H1 (cell line): ENCODE data around the gene RHOV. TPM values are rescaled to one million over a fixed set of nuclear protein-coding genes. Genes with fewer than 3 reads are reported as not detected.

ENCODE experiments used
- CTCF ChIA-PET: fragments of 300-600 bp; sonication (Branson Sonifier 250); formaldehyde crosslinking; loops from one replicate; lab custom pipeline; 2021; ENCODE audit not compliant: partially characterized antibody; lab: Charles Lee
- POLR2A ChIA-PET: fragments of 300-600 bp; sonication (Branson Sonifier 250); formaldehyde crosslinking; loops from one replicate; lab custom pipeline; 2021; ENCODE audit warnings: inconsistent platforms; ENCODE audit not compliant: partially characterized antibody; lab: Charles Lee
- DNase-seq, 2 experiments: peaks; one replicate each; pipeline versions ENCODE4 v3.0.0 to v3.0.0-alpha.2; 2010 to 2022; ENCODE audit warnings: low spot score in 2 of 2, low read depth in 1 of 2, mixed read lengths in 1 of 2
- FAIRE-seq: peaks from 2 replicates; lab custom pipeline; 2011; peaks lifted over from hg19 to GRCh38; lab: Jason Lieb, UNC
- H2AFZ ChIP-seq: 2 replicates; pipeline ENCODE4 v1.8.1; 2012; ENCODE audit warnings: low read length, inconsistent platforms
- H2AK5ac ChIP-seq: 2 replicates; pipeline ENCODE4 v1.6.1; 2013; ENCODE audit warnings: low read depth, low read length
- H2BK120ac ChIP-seq: replicated peaks from 2 replicates; pipeline ENCODE3; 2013; ENCODE audit warnings: low read depth, low read length, inconsistent platforms
- H2BK12ac ChIP-seq: 2 replicates; pipeline ENCODE4 v1.6.1; 2013; ENCODE audit warnings: low read depth, low read length
- H2BK15ac ChIP-seq: 2 replicates; pipeline ENCODE4 v1.6.1; 2013; ENCODE audit warnings: low read length
- H2BK20ac ChIP-seq: 2 replicates; pipeline ENCODE4 v1.6.1; 2013; ENCODE audit warnings: low read length
- H2BK5ac ChIP-seq: 2 replicates; pipeline ENCODE4 v1.6.1; 2013; ENCODE audit warnings: low read depth, low read length
- H3K14ac ChIP-seq: 2 replicates; pipeline ENCODE4 v1.6.1; 2013; ENCODE audit warnings: inconsistent platforms; ENCODE audit not compliant: insufficient read length
- H3K18ac ChIP-seq: 2 replicates; pipeline ENCODE4 v1.6.1; 2013; ENCODE audit warnings: low read length; ENCODE audit errors: extremely low read depth
- H3K23ac ChIP-seq: 2 replicates; pipeline ENCODE4 v1.6.1; 2013; ENCODE audit warnings: inconsistent platforms; ENCODE audit not compliant: insufficient read length
- H3K23me2 ChIP-seq: 2 replicates; pipeline ENCODE4 v1.6.1; 2013; ENCODE audit warnings: low read depth, low read length
- H3K27ac ChIP-seq: 2 replicates; pipeline ENCODE4 v1.6.1; 2011; ENCODE audit warnings: low read depth, low read length, inconsistent platforms
- H3K27me3 ChIP-seq, 4 experiments: replicated peaks in 1 of 4; 1 replicate in 1 of 4; 2 replicates in 3 of 4; pipeline versions ENCODE4 v1.6.1 to v1.8.1; 2011 to 2013; ENCODE audit warnings: low read length in 3 of 4, mild to moderate bottlenecking in 3 of 4, inconsistent platforms in 2 of 4, mixed read lengths in 2 of 4, moderate library complexity in 1 of 4; ENCODE audit not compliant: control insufficient read depth in 3 of 4, insufficient read depth in 3 of 4; ENCODE audit errors: extremely low read depth in 1 of 4
- H3K36me3 ChIP-seq, 4 experiments: 2 replicates each; pipeline versions ENCODE4 v1.6.1 to v1.8.1; 2011 to 2013; ENCODE audit warnings: mild to moderate bottlenecking in 4 of 4, low read length in 3 of 4, moderate library complexity in 2 of 4, control low read depth in 1 of 4, inconsistent platforms in 1 of 4; ENCODE audit not compliant: insufficient read depth in 4 of 4, control insufficient read depth in 2 of 4
- H3K4ac ChIP-seq: replicated peaks from 2 replicates; pipeline ENCODE3; 2013; ENCODE audit warnings: low read length, low read depth, mixed read lengths, inconsistent platforms; ENCODE audit not compliant: insufficient read length
- H3K4me1 ChIP-seq, 4 experiments: replicated peaks in 1 of 4; 1 replicate in 1 of 4; 2 replicates in 3 of 4; pipeline versions ENCODE4 v1.6.1 to v1.8.1; 2011 to 2013; ENCODE audit warnings: low read length in 3 of 4, inconsistent platforms in 2 of 4, mixed read lengths in 1 of 4; ENCODE audit not compliant: insufficient read depth in 4 of 4, control insufficient read depth in 3 of 4
- H3K4me2 ChIP-seq, 2 experiments: 2 replicates each; pipeline versions ENCODE4 v1.6.1 to v1.8.1; 2011 to 2013; ENCODE audit warnings: low read depth in 2 of 2, low read length in 2 of 2, control low read depth in 1 of 2, inconsistent platforms in 1 of 2, mild to moderate bottlenecking in 1 of 2; ENCODE audit not compliant: insufficient read depth in 1 of 2
- H3K4me3 ChIP-seq, 4 experiments: fragments of 200-600, 300-600 bp in 1 of 4; sonication (generic), shearing (Covaris generic), sonication (Bioruptor Twin) in 1 of 4; 2 replicates each; pipeline versions ENCODE4 v1.5.1 to v1.8.1; 2011 to 2016; ENCODE audit warnings: low read length in 4 of 4, low read depth in 3 of 4, control low read depth in 2 of 4, inconsistent platforms in 2 of 4, mild to moderate bottlenecking in 2 of 4, mixed read lengths in 1 of 4, moderate library complexity in 1 of 4; ENCODE audit not compliant: insufficient read depth in 2 of 4; ENCODE audit errors: extremely low read depth in 1 of 4
- H3K56ac ChIP-seq: replicated peaks from 2 replicates; pipeline ENCODE3; 2013; ENCODE audit warnings: low read depth, mild to moderate bottlenecking, mixed read lengths, low read length, inconsistent platforms; ENCODE audit not compliant: insufficient read length
- H3K79me1 ChIP-seq: 2 replicates; pipeline ENCODE4 v1.6.1; 2013; ENCODE audit warnings: low read depth, low read length, control low read depth
- H3K79me2 ChIP-seq, 2 experiments: 2 replicates each; pipeline versions ENCODE4 v1.6.1 to v1.8.1; 2012 to 2013; ENCODE audit warnings: low read length in 2 of 2, mild to moderate bottlenecking in 2 of 2, inconsistent platforms in 1 of 2; ENCODE audit not compliant: insufficient read depth in 2 of 2, control insufficient read depth in 1 of 2
- H3K9ac ChIP-seq, 4 experiments: replicated peaks in 1 of 4; 1 replicate in 1 of 4; 2 replicates in 3 of 4; pipeline versions ENCODE4 v1.6.1 to v1.8.1; 2011 to 2013; ENCODE audit warnings: low read depth in 3 of 4, low read length in 3 of 4, control low read depth in 2 of 4, mild to moderate bottlenecking in 2 of 4, moderate library complexity in 2 of 4, inconsistent platforms in 1 of 4; ENCODE audit errors: extremely low read depth in 1 of 4
- H3K9me3 ChIP-seq, 2 experiments: 2 replicates each; pipeline versions ENCODE4 v1.6.1 to v1.8.1; 2012 to 2013; ENCODE audit warnings: mild to moderate bottlenecking in 2 of 2, moderate library complexity in 2 of 2, control low read depth in 1 of 2, inconsistent platforms in 1 of 2, low read depth in 1 of 2, low read length in 1 of 2, mixed read lengths in 1 of 2; ENCODE audit not compliant: insufficient read depth in 2 of 2
- H4K20me1 ChIP-seq, 2 experiments: replicated peaks in 1 of 2; 2 replicates each; pipeline versions ENCODE3 to v1.8.1; 2011 to 2013; ENCODE audit warnings: inconsistent platforms in 2 of 2, low read length in 2 of 2, mild to moderate bottlenecking in 1 of 2; ENCODE audit not compliant: insufficient read depth in 2 of 2, control insufficient read depth in 1 of 2
- H4K5ac ChIP-seq: 2 replicates; pipeline ENCODE4 v1.6.1; 2013; ENCODE audit warnings: low read length, low read depth, mixed read lengths, inconsistent platforms; ENCODE audit not compliant: insufficient read length
- H4K8ac ChIP-seq: 2 replicates; pipeline ENCODE4 v1.8.0; 2013; ENCODE audit warnings: mild to moderate bottlenecking, moderate library complexity, low read length, inconsistent platforms; ENCODE audit not compliant: insufficient read depth; ENCODE audit errors: extremely low read depth
- H4K91ac ChIP-seq: replicated peaks from 2 replicates; pipeline ENCODE3; 2013; ENCODE audit warnings: low read length, mixed read lengths, inconsistent platforms; ENCODE audit not compliant: insufficient read length
- BCL11A ChIP-seq, 2 experiments: IDR thresholded peaks; one replicate each; pipeline ENCODE4 v1.6.1; 2011; ENCODE audit warnings: low read depth in 2 of 2, low read length in 2 of 2, mild to moderate bottlenecking in 2 of 2
- CBX8 ChIP-seq: fragments of 300-800, 300-1000 bp; sonication (generic); IDR thresholded peaks from 2 replicates; pipeline ENCODE4 v1.7.1; 2016; ENCODE audit warnings: low read depth, low read length, borderline replicate concordance
- EGR1 ChIP-seq: IDR thresholded peaks from 2 replicates; pipeline ENCODE4 v1.6.1; 2011; ENCODE audit warnings: low read depth, low read length, borderline replicate concordance
- KDM1A ChIP-seq: fragments of 200-600, 300-600 bp; sonication (generic); IDR thresholded peaks from 2 replicates; pipeline ENCODE4 v1.7.1; 2016; ENCODE audit warnings: mild to moderate bottlenecking, low read length, borderline replicate concordance
- MAX ChIP-seq: IDR thresholded peaks from 2 replicates; pipeline ENCODE4 v1.6.1; 2012; ENCODE audit warnings: inconsistent platforms
- RAD21 ChIP-seq, 2 experiments: IDR thresholded peaks in 1 of 2; conservative IDR thresholded peaks in 1 of 2; 2 replicates each; pipeline ENCODE4 v1.6.1; 2011; ENCODE audit warnings: low read depth in 2 of 2, low read length in 2 of 2, improper control_type of control experiment in 1 of 2, inconsistent platforms in 1 of 2, mild to moderate bottlenecking in 1 of 2, moderate library complexity in 1 of 2
- SRF ChIP-seq: IDR thresholded peaks from 2 replicates; pipeline ENCODE4 v1.6.1; 2011; ENCODE audit warnings: mild to moderate bottlenecking, low read depth, low read length, moderate library complexity
- TBP ChIP-seq: IDR thresholded peaks from 2 replicates; pipeline ENCODE4 v1.6.1; 2011; ENCODE audit warnings: low read depth, low read length, improper control_type of control experiment
- YY1 ChIP-seq: IDR thresholded peaks from 2 replicates; pipeline ENCODE4 v1.6.1; 2011; ENCODE audit warnings: low read depth, mild to moderate bottlenecking, low read length
- ZNF274 ChIP-seq: IDR thresholded peaks from 2 replicates; pipeline ENCODE4 v1.7.0; 2012; ENCODE audit warnings: low read length, borderline replicate concordance; ENCODE audit errors: extremely low read depth
- WGBS, 2 experiments: shearing (Covaris generic) in 1 of 2; methylation state at CpG; one replicate each; pipeline versions ENCODE4 v1.1.6 to v1.1.7; 2013 to 2015; ENCODE audit warnings: low lambda C conversion rate in 2 of 2, mixed read lengths in 2 of 2, inconsistent platforms in 1 of 2, low coverage in 1 of 2, missing lambda C conversion rate in 1 of 2; ENCODE audit not compliant: insufficient replicate concordance in 2 of 2, insufficient coverage in 1 of 2, insufficient read length in 1 of 2; ENCODE audit errors: extremely low coverage in 1 of 2, missing lambda C conversion rate in 1 of 2; 5-methylcytosine and 5-hydroxymethylcytosine counted together
- polyA plus RNA-seq, 7 experiments: library from polyadenylated mRNA; depleted of rRNA in 3 of 7; stranded (reverse) in 5 of 7; unstranded in 2 of 7; fragments of >200 nt in 5 of 7; fragments of 200-250 nt in 2 of 7; gene quantifications; 1 replicate in 5 of 7; 2 replicates in 1 of 7; 4 replicates in 1 of 7; pipeline versions ENCODE4 v1.2.1 to v1.2.3, GENCODE V29; 2011 to 2013; ENCODE audit warnings: missing spikeins in 2 of 7, mixed read lengths in 2 of 7
- total RNA-seq: library from RNA; stranded (reverse); fragmentation: NEBNext Ultra II Directional; extraction: Animal tissue kit (Norgen Biotek cat#: 25700); gene quantifications from 2 replicates; pipeline ENCODE4 v1.2.1, GENCODE V29; 2021
- TF ChIP-seq, protein P1 (sequence below): IDR thresholded peaks from 2 replicates; pipeline ENCODE4 v1.6.1; 2012; ENCODE audit warnings: low read length, inconsistent platforms

Gene RHOV
- total and polyA plus RNA-seq, 2 of the 8 experiments (the other 6 are each of a cell fraction or from before 2014, with no cell fraction given), result 1.5 to 2.7 TPM

DNA sequence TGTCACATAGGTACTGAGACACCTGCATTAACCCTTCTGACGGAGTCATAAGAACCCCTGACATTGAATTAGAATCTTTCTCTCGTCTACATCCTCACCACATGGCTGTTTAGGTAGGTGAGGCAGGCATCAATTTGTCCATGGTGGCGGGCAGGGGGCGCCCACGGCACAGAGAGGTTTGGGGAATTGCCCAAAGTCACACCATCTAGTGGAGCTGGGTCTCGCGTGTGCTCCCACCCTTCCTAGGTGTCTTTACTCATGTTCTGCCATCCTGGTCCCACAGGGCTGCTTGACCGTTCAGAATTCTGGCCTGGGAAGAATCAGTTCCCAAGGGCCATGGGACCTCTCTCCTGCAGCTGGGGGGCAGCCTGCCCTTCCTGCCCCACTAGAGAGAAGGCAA lies 40.5 kb upstream of the RHOV start:
- Histone ChIP-seq H3K56ac (no peak overlapping the region), H3K23ac (no peak overlapping the region), H3K79me2 (no peaks in the 10 kb centered on the region), H3K27ac (no peak overlapping the region), H2BK20ac (no peak overlapping the region), H3K18ac (no peak overlapping the region), H3K9ac (no peak overlapping the region), H4K8ac (no peak overlapping the region), H4K5ac (no peak overlapping the region), H4K91ac (no peak overlapping the region), H3K36me3 (no peaks in the 10 kb centered on the region), H4K20me1 (no peaks in the 10 kb centered on the region), H3K4me3 (no peak overlapping the region), H3K79me1 (no peaks in the 10 kb centered on the region), H2BK5ac (0 out of 2 replicates have a peak overlapping the region, but pooled peaks have one; percentile 35), H3K9me3 (no peaks in the 10 kb centered on the region), H3K23me2 (peaks cover 4% of the 10 kb centered on the region; the same call in 1 of the 2 replicates), H3K14ac (no peak overlapping the region), H2BK15ac (no peak overlapping the region), H2AFZ (no peak overlapping the region), H2BK12ac (peak overlapping the region; percentile 96), H3K4me2 (no peak overlapping the region), H3K27me3 (peaks cover 0 to 16% (median 1%) of the 10 kb centered on the region in 4 experiments; a peak in 4 of 7 replicates), H3K4ac (peak overlapping the region; percentile 61), H2AK5ac (no peak overlapping the region; the same call in 1 of the 2 replicates), H3K4me1 (peaks cover 0 to 34% (median 11%) of the 10 kb centered on the region in 4 experiments; a peak in 4 of 7 replicates), H2BK120ac (no peak overlapping the region)
- CTCF ChIA-PET, result interaction anchor here (0.6 to 24.4 kb wide), 14 partner anchors 11 to 113 kb away, joined by 3 to 619 read pairs (median 4); partner anchors contain the start of genes CHAC1, DLL4 and VPS18
- DNase-seq, result no peak
- peak; percentile 50 for FAIRE-seq
- 64% methylated on average over 8 of the region's 8 CpGs; no CpG with 5 or more reads in 1 of the 2 experiments for WGBS, 2 experiments
- POLR2A ChIA-PET, result interaction anchor here (0.6 to 43.8 kb wide), 6 partner anchors 9 to 108 kb away, joined by 3 to 1505 read pairs (median 10); partner anchors contain the start of genes CHAC1 and DLL4
- TF ChIP-seq ZNF274, result no peak
- TF ChIP-seq BCL11A (IDR thresholded peaks at IDR 0.05; ENCODE audit: low read depth in 2 of 2, low read length in 2 of 2), result no peak
- no peak for TF ChIP-seq SRF
- TF ChIP-seq EGR1, result no peak
- TF ChIP-seq KDM1A, result no peak
- TF ChIP-seq, protein P1, sequence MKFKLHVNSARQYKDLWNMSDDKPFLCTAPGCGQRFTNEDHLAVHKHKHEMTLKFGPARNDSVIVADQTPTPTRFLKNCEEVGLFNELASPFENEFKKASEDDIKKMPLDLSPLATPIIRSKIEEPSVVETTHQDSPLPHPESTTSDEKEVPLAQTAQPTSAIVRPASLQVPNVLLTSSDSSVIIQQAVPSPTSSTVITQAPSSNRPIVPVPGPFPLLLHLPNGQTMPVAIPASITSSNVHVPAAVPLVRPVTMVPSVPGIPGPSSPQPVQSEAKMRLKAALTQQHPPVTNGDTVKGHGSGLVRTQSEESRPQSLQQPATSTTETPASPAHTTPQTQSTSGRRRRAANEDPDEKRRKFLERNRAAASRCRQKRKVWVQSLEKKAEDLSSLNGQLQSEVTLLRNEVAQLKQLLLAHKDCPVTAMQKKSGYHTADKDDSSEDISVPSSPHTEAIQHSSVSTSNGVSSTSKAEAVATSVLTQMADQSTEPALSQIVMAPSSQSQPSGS, result no peak
- no peak for TF ChIP-seq CBX8
- peak; percentile 63 to 66 for TF ChIP-seq RAD21 (IDR thresholded peaks at IDR 0.05 in 1 of 2, conservative IDR thresholded peaks at IDR 0.05 in 1 of 2; ENCODE audit: low read depth in 2 of 2, low read length in 2 of 2)
- TF ChIP-seq MAX, result 0 out of 2 replicates have a peak, but pooled peaks have one; percentile 9
- TF ChIP-seq TBP, result no peak
- no peak for TF ChIP-seq YY1
